B cell (primary cell): ENCODE measurements around the gene TAS1R2. TPM values are rescaled to one million over a fixed set of nuclear protein-coding genes. Genes with fewer than 3 reads are reported as not detected.

Source experiments
- ATAC-seq: fragments of 200-7000 bp; cut with Tn5 transposase; one replicate; pipeline ENCODE4 v1.10.0; 2021; ENCODE audit warnings: low read depth, mild to moderate bottlenecking, moderate number of reproducible peaks, moderate library complexity
- CTCF ChIA-PET: fragments of 350-600 bp; sonication (Branson Sonifier 250); formaldehyde crosslinking; loops from one replicate; lab custom pipeline; 2021; ENCODE audit warnings: antibody characterized with exemption, inconsistent platforms; lab: Charles Lee
- POLR2A ChIA-PET: fragments of 350-600 bp; sonication (Branson Sonifier 250); formaldehyde crosslinking; loops from one replicate; lab custom pipeline; 2021; ENCODE audit warnings: antibody characterized with exemption; lab: Charles Lee
- DNase-seq: peaks from one replicate; pipeline ENCODE4 v3.0.0; 2013
- H2AFZ ChIP-seq: 2 replicates; pipeline ENCODE4 v1.6.1; 2012; ENCODE audit warnings: mild to moderate bottlenecking, low read depth, low read length; ENCODE audit not compliant: insufficient read depth, poor library complexity, severe bottlenecking
- H3K27ac ChIP-seq, 2 donors: 1 replicate in 1 of 2; 2 replicates in 1 of 2; pipeline ENCODE4 v1.5.1; 2012 to 2013; ENCODE audit warnings: low read length in 2 of 2, mild to moderate bottlenecking in 2 of 2, moderate library complexity in 1 of 2
- H3K27me3 ChIP-seq, 4 experiments: fragments of 200-600 bp in 1 of 4; sonication (generic) in 1 of 4; replicated peaks in 1 of 4; 1 replicate in 2 of 4; 2 replicates in 2 of 4; pipeline versions ENCODE4 v1.6.1 to v1.7.0; 2013 to 2016; ENCODE audit warnings: low read length in 3 of 4, mild to moderate bottlenecking in 2 of 4, mixed read lengths in 1 of 4, moderate library complexity in 1 of 4; ENCODE audit not compliant: insufficient read depth in 4 of 4, control insufficient read depth in 3 of 4; ENCODE audit errors: control extremely low read depth in 1 of 4
- H3K36me3 ChIP-seq, 2 experiments: replicated peaks in 1 of 2; 1 replicate in 1 of 2; 2 replicates in 1 of 2; pipeline versions ENCODE4 v1.6.1 to v1.7.1; 2013; ENCODE audit warnings: low read length in 1 of 2; ENCODE audit not compliant: insufficient read depth in 2 of 2, control insufficient read depth in 1 of 2; ENCODE audit errors: control extremely low read depth in 1 of 2, extremely low read depth in 1 of 2
- H3K4me1 ChIP-seq, 2 donors: fragments of 200-600 bp in 1 of 2; sonication (generic) in 1 of 2; 1 replicate in 1 of 2; 2 replicates in 1 of 2; pipeline versions ENCODE4 v1.5.1 to v1.6.1; 2013 to 2017; ENCODE audit warnings: low read length in 2 of 2; ENCODE audit not compliant: control insufficient read depth in 2 of 2, insufficient read depth in 2 of 2
- H3K4me2 ChIP-seq: replicated peaks from 2 replicates; pipeline ENCODE3; 2012; ENCODE audit warnings: mild to moderate bottlenecking, low read depth, low read length; ENCODE audit not compliant: poor library complexity, severe bottlenecking
- H3K4me3 ChIP-seq, 5 experiments: fragments of 200-600 bp in 1 of 5; sonication (generic) in 1 of 5; 1 replicate in 3 of 5; 2 replicates in 2 of 5; pipeline versions ENCODE4 v1.5.1 to v1.7.0; 2011 to 2016; ENCODE audit warnings: low read length in 4 of 5, mild to moderate bottlenecking in 4 of 5, low read depth in 2 of 5, control low read depth in 1 of 5, moderate library complexity in 1 of 5; ENCODE audit not compliant: insufficient read depth in 1 of 5; ENCODE audit errors: control extremely low read depth in 1 of 5, extremely low read depth in 1 of 5
- H3K79me2 ChIP-seq: fragments of 200-600 bp; sonication (generic); one replicate; pipeline ENCODE4 v1.6.0; 2016; ENCODE audit warnings: low read length; ENCODE audit not compliant: control insufficient read depth, insufficient read depth
- H3K9ac ChIP-seq: fragments of 200-600 bp; sonication (generic); 2 replicates; pipeline ENCODE4 v1.6.1; 2017; ENCODE audit warnings: mild to moderate bottlenecking, low read length, moderate library complexity
- H3K9me3 ChIP-seq, 3 donors: one replicate each; pipeline versions ENCODE4 v1.6.1 to v1.7.1; 2013; ENCODE audit warnings: low read length in 2 of 3; ENCODE audit not compliant: control insufficient read depth in 2 of 3, insufficient read depth in 1 of 3; ENCODE audit errors: control extremely low read depth in 1 of 3
- H4K20me1 ChIP-seq: 2 replicates; pipeline ENCODE4 v1.6.0; 2012; ENCODE audit warnings: mild to moderate bottlenecking, low read length; ENCODE audit not compliant: insufficient read depth, control insufficient read depth, poor library complexity, severe bottlenecking
- H3K27ac Mint-ChIP-seq: one replicate; pipeline ENCODE4 v1.8.0; 2021; ENCODE audit warnings: mixed read lengths
- H3K27me3 Mint-ChIP-seq: one replicate; pipeline ENCODE4 v1.8.0; 2021; ENCODE audit warnings: mixed read lengths
- H3K4me1 Mint-ChIP-seq: one replicate; pipeline ENCODE4 v1.8.0; 2021; ENCODE audit warnings: mixed read lengths
- H3K4me3 Mint-ChIP-seq: one replicate; pipeline ENCODE4 v1.8.0; 2021; ENCODE audit warnings: mixed read lengths
- H3K9me3 Mint-ChIP-seq: one replicate; pipeline ENCODE4 v1.8.0; 2022; ENCODE audit warnings: mixed read lengths; ENCODE audit not compliant: insufficient read depth
- EZH2 ChIP-seq: IDR thresholded peaks from 2 replicates; pipeline ENCODE4 v1.6.1; 2012; ENCODE audit warnings: borderline replicate concordance, low read depth, mild to moderate bottlenecking, moderate library complexity, low read length; ENCODE audit not compliant: insufficient read depth, poor library complexity, severe bottlenecking
- WGBS: methylation state at CpG from one replicate; pipeline ENCODE4 v1.1.5; 2013; ENCODE audit warnings: missing lambda C conversion rate; ENCODE audit not compliant: insufficient coverage; 5-methylcytosine and 5-hydroxymethylcytosine counted together
- intact Hi-C: fragments of 100-400 bp; cut with micrococcal nuclease; formaldehyde crosslinking; loops from one replicate; pipeline ENCODE4 v1.10.0; 2022
- polyA plus RNA-seq: library from polyadenylated mRNA; depleted of rRNA; stranded (reverse); fragments of >200 nt; gene quantifications from 2 replicates; pipeline ENCODE4 v1.2.3, GENCODE V29; 2012
- total RNA-seq, 2 donors: library from RNA; stranded (reverse); fragments of 120-200 nt in 1 of 2; gene quantifications; 1 replicate in 1 of 2; 2 replicates in 1 of 2; pipeline versions ENCODE4 v1.2.3 to v1.2.4, GENCODE V29; 2013 to 2022
- TF ChIP-seq, protein P1 (sequence below): fragments of 200-600 bp; IDR thresholded peaks from one replicate; pipeline ENCODE4 v1.8.0; 2022; ENCODE audit warnings: antibody characterized with exemption, mild to moderate bottlenecking

Gene TAS1R2
- total and polyA plus RNA-seq, 2 donors (not counting 1 experiment from before 2014, with no cell fraction given), result not detected

DNA sequence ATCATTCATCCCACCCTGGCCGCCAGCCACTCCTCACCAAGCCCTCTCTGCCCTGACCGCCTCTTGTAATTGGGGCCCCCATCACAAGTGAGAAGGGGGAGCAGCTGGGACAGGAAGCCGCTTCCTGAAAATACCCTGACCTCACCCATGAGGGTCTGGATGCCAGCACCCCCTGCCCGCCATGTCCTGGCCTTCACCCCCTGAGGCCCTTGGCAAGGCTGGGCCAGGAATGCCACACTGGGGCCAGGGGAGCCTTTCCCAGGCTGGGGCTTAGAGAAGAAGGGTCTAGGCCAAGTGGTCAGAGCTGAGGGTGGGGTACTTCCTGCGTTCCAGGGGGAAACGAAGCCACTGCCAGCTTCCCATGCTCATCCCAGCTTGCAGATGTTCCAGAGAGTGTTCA lies 60.5 kb downstream of the TAS1R2 start:
- H3K4me3 Mint-ChIP-seq, result no peak overlapping the region
- no peak overlapping the region for H2AFZ ChIP-seq
- no peaks in the 10 kb centered on the region for H3K4me1 ChIP-seq
- peaks cover 14% of the 10 kb centered on the region for H3K27me3 Mint-ChIP-seq
- no peaks in the 10 kb centered on the region for H3K9me3 Mint-ChIP-seq
- H3K36me3 ChIP-seq, result no peaks in the 10 kb centered on the region
- TF ChIP-seq EZH2, result no peak
- TF ChIP-seq, protein P1, sequence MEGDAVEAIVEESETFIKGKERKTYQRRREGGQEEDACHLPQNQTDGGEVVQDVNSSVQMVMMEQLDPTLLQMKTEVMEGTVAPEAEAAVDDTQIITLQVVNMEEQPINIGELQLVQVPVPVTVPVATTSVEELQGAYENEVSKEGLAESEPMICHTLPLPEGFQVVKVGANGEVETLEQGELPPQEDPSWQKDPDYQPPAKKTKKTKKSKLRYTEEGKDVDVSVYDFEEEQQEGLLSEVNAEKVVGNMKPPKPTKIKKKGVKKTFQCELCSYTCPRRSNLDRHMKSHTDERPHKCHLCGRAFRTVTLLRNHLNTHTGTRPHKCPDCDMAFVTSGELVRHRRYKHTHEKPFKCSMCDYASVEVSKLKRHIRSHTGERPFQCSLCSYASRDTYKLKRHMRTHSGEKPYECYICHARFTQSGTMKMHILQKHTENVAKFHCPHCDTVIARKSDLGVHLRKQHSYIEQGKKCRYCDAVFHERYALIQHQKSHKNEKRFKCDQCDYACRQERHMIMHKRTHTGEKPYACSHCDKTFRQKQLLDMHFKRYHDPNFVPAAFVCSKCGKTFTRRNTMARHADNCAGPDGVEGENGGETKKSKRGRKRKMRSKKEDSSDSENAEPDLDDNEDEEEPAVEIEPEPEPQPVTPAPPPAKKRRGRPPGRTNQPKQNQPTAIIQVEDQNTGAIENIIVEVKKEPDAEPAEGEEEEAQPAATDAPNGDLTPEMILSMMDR, result no peak
- H3K79me2 ChIP-seq, result no peaks in the 10 kb centered on the region
- no peaks in the 10 kb centered on the region for H4K20me1 ChIP-seq
- no peak overlapping the region for H3K27ac Mint-ChIP-seq
- no peaks in the 10 kb centered on the region for H3K4me1 Mint-ChIP-seq
- ChIA-PET CTCF (no interaction called here), POLR2A (no interaction called here)
- H3K4me2 ChIP-seq, result no peak overlapping the region
- DNase-seq, result no peak
- H3K9me3 ChIP-seq, result peaks cover 0 to 11% (median 0%) of the 10 kb centered on the region in 3 donors
- no peak overlapping the region for H3K9ac ChIP-seq
- H3K27ac ChIP-seq, result no peak overlapping the region
- intact Hi-C loops, result no loop called here
- ATAC-seq, result no peak
- H3K4me3 ChIP-seq, result no peak overlapping the region
- WGBS, result 83% methylated on average over 3 of the region's 6 CpGs
- H3K27me3 ChIP-seq, result peaks cover 0 to 3% (median 0%) of the 10 kb centered on the region in 4 experiments

DNA sequence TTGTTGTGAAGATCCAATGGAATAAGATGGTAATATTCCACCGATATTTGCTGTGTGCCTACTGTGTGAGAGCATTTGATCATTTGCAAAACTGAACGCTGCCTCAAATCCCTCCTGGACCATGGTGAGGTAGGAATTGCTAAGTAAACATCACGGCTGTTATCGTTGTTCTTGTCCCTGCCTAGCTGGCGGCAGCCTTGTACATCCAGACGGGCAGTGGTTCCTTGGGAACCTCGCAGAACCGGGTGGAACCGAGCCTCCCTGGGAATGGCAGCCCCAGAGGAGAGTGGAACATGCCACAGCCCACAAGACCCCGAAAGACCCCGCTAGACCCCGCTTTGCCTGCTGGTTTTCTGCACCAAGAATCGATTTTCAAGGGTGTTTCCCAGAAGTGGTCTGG lies 60.9 kb downstream of the TAS1R2 start:
- Mint-ChIP-seq H3K27ac (no peak overlapping the region), H3K27me3 (peaks cover 17% of the 10 kb centered on the region), H3K4me1 (no peaks in the 10 kb centered on the region), H3K9me3 (no peaks in the 10 kb centered on the region), H3K4me3 (no peak overlapping the region)
- ATAC-seq (no peak), DNase-seq (no peak)
- Histone ChIP-seq H3K9ac (no peak overlapping the region), H3K36me3 (no peaks in the 10 kb centered on the region), H3K4me2 (no peak overlapping the region), H3K27me3 (peaks cover 0 to 3% (median 0%) of the 10 kb centered on the region in 4 experiments), H3K4me1 (no peaks in the 10 kb centered on the region), H3K4me3 (no peak overlapping the region), H2AFZ (no peak overlapping the region), H4K20me1 (no peaks in the 10 kb centered on the region), H3K27ac (no peak overlapping the region), H3K9me3 (peaks cover 0 to 11% (median 0%) of the 10 kb centered on the region in 3 donors), H3K79me2 (no peaks in the 10 kb centered on the region)
- TF ChIP-seq, protein P1, result no peak
- TF ChIP-seq EZH2, result no peak
- POLR2A ChIA-PET, result no interaction called here
- CTCF ChIA-PET, result no interaction called here
- intact Hi-C loops, result no loop called here
- 87% methylated on average over 12 of the region's 13 CpGs for WGBS
